ENCODE results near the gene ACVR2B.

Gene ACVR2B

DNA sequence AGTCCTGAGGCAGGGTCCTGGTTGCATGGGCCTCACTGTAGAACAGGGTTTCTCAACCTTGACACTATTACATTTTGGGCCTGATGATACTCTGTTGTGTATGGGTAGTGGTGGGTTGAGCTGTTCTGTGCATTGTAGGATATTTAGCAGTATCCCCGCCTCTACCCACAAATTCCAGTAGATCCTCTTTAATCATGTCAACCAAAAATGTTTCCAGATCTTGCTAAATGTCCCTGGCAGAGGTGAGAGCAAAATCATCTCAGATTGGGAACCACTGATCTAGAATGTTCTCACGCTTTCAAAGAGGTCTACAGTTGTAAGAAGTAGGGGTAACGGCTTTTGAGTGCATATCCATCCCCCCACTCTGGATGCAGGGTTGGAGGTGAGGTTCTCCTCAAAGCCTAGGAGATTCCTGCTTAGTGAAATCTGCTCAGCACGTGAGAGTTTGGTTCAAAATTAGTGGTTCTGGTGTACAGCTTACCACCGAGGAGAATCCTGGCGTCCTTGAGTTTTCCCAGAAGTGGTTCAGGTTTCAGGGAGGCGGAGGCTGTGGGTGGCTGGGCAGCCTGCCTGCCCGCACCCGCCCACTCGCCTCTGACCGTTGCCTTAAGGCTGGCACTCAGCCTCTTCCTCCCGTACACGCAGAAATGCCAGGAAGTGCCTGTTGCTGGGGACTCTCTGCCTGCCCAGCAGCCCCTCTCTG lies 5.3 kb downstream of the ACVR2B start:
- no peak for DNase-seq (ENCODE audit: low spot score)

DNA sequence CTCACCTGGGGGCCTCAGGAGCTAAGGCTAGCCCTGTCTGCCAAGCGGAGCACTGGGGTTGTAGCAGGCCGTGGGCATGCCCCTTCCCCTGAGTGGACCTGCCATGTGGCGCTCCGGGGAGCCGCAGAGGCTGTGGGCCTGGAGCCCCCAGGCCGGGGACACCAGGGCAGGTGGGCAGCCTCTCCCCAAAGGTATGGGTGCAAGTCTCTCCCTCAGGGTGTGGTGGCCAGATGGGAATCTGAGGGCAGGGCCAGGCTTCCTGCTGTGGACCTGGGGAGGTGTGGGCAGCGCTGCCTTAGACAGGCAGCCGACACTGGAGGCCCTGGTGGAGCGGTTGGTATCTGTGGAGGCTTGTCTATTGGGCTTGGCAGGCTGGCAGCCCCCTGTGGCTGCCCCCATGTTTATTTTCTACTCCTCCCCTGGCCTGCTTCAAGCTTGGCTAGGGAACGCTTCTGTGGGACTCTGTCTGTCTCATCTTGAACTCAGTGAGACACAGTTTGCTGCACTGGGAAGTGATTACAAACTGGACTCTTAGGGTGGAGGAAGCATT lies 5.9 kb downstream of the ACVR2B start:
- no peak for DNase-seq (ENCODE audit: low spot score)

DNA sequence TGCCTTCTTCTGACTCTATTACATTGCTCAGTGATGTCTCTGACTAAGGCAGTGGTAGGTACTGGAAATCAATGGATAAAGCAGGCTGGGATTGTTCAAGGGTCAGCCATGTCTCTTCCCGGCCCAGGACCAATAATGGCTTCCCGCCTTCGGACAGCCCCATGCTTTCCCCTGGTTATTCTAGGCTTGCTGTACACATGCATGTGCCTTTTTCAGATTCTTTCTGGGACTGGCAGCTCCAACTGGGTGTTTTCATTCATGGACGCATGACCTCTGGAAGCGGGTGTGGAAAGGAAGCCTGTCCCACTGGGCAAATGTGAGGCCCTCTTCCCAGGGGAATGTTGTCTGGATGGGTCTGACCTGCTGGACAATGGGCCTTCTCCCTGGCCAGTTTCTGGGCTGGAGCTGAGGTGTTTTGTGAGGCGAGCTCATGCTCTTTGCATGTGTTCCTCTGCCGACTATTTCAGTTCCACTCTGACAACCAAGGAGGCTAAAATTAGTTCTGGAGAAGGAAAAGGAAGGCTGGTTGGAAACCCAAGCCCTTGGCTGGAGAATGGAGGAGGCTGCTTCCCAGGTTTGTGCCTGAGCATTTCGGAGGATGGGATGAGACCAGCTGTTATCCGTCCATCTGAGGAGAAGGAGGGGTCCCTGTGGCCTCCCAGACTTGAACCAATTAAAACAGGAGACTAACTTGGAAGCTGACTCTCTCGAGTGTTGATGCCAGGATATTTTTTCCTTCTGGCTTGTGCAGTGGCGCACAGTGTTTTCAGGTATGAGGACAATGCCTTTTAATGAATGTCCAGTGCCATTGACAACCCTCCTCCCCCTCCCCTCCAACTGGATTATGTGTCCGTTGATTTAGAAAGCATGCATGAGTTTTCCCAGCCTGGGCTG lies 6.9 kb downstream of the ACVR2B start:
- DNase-seq (ENCODE audit: low spot score), result no peak

DNA sequence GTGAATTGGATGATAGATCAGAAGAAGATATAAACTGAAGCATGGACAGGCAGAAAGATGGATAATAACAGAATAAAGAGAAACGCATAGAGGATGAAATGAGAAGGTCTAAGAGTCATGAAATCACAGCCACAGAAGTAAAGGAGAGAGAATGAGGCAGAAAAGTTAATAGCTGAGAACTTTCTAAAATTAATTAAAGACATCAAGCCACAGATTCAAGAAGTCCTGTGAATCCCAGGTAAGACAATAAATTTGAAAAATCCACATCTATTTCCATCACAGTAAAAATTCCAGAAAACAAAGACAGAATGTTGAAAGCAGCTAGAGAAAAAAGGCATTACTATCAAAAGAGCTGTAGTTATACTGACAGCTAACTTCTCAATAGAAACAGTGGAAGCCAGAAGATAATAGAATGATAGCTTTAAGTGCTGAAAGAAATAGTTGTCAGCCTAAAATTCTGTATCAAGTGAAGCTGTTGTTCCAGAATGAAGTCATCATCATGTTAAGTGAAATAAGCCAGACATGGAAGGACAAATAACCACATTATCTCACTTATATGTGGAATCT lies 12.0 kb downstream of the ACVR2B start:
- no peak for DNase-seq (ENCODE audit: low spot score)

DNA sequence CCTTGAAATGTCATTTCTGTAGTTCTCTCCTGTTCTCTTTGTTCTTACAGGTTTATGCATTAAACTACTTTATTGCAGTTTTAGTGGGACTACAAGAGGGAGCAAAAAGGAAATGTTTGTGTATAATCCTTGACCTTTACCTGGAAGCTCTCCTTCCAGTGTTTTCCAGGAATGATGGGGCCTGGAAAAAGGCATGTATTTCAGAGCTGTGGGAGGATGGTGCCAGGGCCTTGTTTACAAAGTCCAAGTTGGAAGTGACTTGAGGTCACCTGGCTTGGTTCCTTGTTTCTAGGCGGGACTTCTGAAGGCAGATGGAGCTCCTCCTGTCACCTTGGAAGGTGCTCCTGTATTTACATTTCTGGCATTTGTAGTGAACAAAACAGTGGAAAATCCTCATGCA lies 15.1 kb downstream of the ACVR2B start:
- DNase-seq (ENCODE audit: low spot score), result no peak

DNA sequence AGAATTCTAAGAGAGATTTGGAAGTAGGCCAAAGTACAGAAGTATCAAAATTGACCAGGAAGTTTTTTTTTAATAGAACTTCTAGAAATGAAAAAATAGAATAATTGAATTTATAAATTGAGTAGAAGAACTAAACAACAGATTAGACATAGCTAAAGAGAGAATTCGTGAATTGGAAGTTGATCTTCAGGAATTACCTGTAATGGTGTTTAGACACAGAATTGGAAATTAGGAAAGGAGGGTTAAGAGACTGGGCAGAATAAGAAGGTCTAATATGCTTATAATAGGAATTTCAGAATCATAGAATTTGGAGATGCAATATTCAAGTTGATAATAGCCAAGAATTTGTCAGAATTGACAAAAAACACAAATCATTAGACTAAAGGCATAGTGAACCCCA lies 16.2 kb downstream of the ACVR2B start:
- DNase-seq (ENCODE audit: low spot score), result no peak

DNA sequence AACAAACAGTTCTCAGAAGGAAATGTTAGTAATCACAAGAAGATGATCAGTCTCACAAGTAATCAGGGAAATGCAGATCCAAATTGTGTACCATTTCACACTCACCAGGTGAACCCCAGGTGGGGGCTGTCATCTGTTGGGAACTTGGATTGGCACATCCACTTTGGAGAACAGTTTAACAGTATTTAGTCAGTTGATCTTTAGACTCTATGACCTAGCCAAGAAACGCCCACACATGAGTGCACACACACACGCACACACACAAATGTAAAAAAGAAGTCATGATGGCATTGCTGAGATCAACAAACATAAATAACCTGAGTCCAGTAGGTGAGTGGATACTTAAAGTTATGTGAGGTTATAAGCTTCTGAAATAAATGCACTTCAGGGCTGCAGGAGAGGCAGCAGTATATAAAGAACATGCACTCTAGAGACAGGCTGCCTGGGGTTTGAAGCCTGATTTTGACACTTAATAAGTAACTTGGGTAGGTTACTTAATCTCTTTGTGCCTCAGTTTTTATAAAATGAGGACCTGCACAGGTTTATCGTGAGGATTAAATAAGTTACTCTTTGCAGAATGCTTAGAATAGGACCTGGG lies 17.7 kb downstream of the ACVR2B start:
- peak; percentile 12 for DNase-seq (ENCODE audit: low spot score)

DNA sequence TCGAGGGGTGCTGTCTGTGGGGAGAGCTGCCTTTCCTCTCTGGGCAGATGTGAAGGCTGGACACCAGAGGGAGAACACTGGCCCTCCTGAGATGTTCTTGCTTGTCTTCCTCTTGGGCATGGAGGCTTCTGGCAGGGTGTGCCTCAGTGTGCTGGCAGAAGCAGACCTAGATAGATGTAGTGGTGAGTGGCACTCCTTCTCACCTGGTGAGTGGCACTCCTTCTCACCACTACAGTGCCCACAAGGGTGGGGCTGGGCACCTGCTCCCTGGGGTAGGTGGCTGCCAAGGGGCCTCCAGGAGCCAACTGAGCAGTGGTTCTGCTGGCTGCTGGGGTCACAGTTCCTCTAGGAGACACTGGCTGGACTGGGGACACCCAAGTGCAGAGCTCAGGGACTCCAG lies 18.7 kb downstream of the ACVR2B start:
- DNase-seq (ENCODE audit: low spot score), result no peak

DNA sequence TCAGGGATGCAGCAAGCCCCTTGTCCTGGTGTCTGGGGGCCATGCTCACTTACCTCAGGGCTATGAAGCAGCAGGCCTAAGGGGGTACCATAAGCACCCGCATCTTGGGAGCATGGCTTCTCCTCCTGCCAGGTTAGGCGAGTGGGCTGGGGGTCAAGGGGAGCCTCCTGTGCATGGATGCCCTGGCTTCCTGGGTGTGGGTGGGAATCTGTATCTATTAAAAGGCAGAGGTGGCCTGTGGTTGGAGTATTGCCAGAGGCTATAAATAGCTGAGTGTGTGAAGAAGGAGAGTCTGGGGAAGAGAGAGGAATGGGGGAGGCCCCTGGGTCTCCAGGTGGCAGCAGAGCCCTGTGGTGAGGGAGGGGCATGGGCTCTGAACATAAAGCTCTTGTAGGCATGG lies 19.5 kb downstream of the ACVR2B start:
- no peak for DNase-seq (ENCODE audit: low spot score)

DNA sequence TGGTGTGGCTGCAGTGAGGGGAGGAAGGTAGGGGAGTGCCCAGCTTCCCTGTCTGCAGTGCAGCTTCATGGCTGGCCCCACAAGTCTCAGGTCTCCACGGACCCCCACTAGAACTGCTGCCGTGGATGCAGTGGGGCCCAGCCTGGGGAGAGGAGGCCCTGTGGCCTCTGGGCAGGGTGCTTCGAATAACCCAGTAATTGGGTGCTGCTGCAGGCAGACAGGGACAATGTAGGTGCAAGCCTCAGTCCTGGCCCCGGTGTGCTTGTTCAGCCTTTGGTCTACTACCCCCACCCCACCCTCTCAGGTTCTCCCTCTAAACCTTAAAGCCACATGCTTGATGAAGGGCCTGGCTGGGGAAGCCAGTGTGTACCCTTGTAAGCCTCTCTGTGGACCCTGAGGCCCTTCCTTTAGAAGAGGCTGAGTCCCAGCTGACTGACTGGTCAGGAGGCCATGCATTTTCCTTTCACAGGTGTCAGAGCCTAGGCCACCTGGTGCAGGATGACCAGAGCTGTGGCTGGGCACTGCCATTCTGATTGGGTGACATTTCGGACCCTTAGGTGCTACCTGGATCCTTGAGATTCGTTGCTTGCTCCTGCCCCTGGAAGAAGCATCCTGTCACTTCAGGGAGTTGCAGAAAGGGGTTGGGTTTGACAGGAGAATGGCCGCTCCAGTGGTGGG lies 21.4 kb downstream of the ACVR2B start:
- DNase-seq (ENCODE audit: low spot score), result no peak

DNA sequence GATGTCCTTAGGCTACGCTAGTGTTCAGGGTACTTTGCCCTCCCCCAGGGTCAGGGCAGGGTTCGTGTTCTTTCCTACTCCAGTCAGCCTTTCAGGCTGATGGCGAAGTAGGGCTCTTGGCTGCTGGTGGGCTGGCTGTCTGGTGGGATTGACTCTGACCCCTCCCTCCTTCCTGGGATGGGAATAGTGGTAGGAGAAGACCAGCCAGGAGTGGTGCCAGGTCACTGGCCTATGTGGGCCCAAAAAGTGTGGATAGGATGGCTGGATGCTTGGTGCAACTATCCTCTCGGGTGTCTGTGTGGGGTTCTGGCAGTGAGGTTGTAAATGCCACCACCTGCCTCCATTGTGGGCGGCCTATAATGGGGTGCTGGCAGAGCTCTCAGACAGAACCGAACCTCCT lies 22.0 kb downstream of the ACVR2B start:
- DNase-seq (ENCODE audit: low spot score), result no peak

DNA sequence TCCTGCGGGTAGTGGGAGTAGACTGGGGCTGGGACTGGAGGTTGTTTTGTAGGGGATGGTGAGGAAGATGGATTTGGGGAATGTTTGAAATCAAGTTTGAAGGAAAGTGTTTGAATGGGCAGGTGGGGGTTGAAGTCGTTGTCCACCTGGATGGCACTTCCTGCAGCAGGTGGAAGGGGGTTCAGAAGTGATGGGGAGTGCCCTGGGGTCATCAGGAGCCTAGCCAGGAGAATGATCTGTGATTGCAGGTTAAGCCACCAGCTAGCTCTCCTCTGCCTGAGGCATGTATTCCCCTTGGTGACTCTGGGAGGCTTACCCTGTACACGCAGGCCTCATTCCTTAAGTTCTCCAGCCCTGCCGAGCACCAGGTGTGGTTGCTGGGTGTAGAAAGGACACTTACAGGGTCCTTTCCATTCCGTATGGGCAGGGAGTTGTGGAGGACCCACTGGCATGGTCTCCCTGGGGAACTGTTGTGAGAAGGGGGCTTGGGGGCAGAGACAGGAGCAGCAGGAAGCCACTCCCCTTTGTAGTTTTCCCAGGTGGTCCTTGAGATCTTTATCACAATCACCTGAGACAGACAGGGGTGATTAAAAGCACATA lies 22.6 kb downstream of the ACVR2B start:
- DNase-seq (ENCODE audit: low spot score), result no peak

DNA sequence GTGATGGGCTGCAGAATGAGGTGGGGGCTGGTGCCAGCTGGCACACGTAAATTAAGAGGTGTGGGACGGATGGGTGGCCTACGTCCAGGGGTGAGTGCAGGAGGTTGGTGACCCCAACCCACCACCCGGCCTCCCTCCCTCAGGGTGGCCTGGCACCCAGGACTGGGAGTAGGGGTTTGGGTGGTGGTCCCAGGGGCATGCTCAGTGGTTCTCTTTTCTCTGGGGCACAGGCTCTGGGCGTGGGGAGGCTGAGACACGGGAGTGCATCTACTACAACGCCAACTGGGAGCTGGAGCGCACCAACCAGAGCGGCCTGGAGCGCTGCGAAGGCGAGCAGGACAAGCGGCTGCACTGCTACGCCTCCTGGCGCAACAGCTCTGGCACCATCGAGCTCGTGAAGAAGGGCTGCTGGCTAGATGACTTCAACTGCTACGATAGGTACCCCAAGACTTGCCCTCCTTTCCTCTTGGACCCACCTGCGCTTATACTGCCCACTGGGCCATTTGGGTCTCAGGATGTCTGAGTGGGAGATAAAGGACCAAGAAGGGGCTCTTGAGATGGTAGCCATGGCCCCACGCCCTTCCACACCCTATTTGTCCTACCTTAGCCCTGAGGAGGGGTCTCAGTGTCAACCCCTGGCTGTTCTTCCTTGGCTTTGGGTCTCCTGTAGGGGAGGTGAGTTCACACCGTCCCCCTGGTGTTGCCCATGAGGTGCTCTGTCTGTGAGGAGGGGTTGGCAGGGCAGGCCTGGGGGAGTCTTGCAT lies 23.5 kb downstream of the ACVR2B start:
- DNase-seq (ENCODE audit: low spot score), result no peak

DNA sequence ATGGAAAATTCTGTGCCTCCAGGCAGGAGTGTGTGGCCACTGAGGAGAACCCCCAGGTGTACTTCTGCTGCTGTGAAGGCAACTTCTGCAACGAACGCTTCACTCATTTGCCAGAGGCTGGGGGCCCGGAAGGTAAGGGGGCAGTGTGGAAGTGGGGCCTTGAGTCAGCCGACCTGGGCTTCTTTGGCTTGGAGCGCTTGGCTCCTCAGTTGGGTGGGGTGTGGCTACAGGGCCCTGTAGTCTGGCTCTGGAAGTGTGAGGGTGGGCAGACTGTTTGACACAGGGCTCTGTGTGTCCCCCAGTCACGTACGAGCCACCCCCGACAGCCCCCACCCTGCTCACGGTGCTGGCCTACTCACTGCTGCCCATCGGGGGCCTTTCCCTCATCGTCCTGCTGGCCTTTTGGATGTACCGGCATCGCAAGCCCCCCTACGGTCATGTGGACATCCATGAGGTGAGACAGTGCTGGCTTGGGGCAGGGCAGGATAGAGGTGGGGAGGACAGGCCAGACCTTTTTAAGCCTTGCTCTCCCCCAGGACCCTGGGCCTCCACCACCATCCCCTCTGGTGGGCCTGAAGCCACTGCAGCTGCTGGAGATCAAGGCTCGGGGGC lies 24.3 kb downstream of the ACVR2B start:
- no peak for DNase-seq (ENCODE audit: low spot score)

DNA sequence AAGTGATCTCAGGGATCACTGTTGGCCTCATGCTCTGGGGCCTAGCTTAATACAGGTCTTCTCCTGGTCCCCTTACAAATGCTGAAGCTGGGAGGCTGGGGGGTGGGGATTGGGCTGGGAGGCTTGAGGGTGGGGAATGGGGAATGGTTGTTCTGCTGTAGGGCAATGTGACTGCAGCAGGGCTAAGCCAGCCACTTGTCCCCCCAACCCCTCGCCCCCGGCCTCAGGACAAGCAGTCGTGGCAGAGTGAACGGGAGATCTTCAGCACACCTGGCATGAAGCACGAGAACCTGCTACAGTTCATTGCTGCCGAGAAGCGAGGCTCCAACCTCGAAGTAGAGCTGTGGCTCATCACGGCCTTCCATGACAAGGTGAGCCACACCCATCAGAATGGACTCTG lies 25.2 kb downstream of the ACVR2B start:
- DNase-seq (ENCODE audit: low spot score), result no peak

DNA sequence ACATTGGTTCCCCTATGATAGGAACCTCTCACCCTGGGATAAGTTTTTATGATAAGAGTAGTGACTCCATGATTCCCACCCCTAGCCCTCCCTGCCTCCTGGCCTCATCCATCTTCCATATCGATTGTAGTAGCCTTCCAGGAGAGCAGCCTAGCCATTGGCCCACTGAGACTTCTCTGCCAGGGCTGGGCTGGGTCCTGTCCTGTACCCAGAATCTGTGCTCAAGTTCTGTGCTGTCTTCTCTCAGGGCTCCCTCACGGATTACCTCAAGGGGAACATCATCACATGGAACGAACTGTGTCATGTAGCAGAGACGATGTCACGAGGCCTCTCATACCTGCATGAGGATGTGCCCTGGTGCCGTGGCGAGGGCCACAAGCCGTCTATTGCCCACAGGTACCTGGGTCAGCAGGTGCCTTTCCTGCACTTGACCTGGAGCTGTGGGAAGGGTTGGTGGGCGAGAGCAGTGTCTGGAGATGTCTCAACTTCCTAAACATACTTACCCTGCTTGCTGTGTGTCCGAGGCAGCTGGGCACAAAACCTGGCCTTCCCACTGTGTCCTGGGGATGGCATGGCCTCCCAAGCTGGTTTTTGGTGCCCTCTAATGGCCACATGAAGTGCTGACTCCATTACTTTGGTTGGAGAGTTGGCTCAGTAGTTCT lies 25.9 kb downstream of the ACVR2B start:
- peak; percentile 65 for DNase-seq (ENCODE audit: low spot score)

DNA sequence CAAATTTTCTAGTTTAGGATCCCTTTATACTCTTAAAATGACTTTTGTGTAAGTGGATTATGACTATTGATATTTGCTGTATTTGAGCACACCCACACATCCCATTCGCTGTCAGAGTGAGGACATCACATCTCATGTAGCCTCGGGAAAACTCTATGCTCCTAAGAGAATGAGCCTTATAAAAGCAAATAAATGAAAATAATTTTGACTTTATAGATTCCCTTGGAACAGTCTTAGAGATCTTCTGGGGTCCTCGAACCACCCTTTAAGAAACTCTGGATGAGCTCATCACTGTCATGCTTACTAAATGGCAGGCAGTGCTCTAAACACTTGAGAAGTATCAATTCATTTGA lies 26.4 kb downstream of the ACVR2B start:
- no peak for DNase-seq (ENCODE audit: low spot score)

DNA sequence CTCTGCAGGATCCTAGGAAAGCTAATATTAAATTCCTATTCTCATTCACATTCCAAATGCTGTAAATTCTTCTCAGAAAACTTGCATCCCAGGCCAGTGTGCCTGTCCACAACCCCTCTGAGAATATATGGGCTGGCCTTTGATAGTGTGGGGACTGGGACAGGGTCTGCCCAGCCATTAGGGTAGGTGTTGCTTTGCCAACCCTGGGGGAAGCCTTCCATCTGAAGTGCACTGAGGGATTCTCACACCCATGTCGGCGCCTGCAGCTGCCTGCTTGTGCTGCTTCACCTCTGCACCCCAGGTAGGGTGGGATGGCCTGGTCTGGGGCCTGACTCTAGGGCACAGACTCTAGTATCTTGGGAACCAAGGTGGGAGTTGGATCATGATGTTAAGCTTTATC lies 27.2 kb downstream of the ACVR2B start:
- no peak for DNase-seq (ENCODE audit: low spot score)

DNA sequence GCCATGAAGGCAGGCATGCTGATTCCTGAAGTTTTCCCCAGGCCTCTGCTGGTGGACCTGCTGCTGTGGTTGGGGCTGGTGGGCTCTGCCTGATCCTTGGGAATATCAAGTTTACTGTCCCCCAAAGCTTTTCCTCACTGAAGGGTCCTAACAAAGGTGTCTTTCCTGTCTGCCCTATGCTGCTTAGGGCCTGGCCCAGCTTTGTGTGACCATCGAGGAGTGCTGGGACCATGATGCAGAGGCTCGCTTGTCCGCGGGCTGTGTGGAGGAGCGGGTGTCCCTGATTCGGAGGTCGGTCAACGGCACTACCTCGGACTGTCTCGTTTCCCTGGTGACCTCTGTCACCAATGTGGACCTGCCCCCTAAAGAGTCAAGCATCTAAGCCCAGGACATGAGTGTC lies 29.3 kb downstream of the ACVR2B start:
- DNase-seq (ENCODE audit: low spot score), result no peak

DNA sequence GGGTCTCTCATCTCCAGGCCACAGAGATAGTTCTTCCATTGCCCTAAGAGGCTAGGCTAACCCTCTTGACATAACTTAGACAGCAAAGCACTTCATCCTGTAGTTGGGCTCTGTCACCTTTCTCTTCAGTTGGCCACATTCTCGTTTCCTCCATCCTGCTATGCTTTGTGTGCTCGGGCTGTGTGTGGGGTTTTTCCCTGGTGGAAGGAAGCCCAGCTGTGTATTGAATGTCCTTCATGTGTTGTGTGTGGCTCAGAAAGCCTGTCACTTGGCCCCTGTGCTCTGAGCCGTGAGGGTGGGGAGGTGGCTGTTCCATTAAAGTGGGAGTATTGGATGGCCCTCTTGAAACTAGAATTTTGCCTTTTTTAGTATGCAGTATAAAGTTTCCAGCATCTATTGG lies 33.6 kb downstream of the ACVR2B start:
- no peak for DNase-seq (ENCODE audit: low spot score)
